Measurements from ENCODE around the gene IL4R.

Gene IL4R

GRCh38 chr16:27353853-27354252 lies 40.1 kb downstream of the IL4R start:
- H3K9me3 ChIP-seq: no peaks in the 10 kb centered on the region
- in situ Hi-C loops (cut with MboI; ENCODE audit: low sequenced_read_pairs): no loop called here
- H3K36me3 ChIP-seq (replicated peaks): no peaks in the 10 kb centered on the region; the same call in none of the 2 replicates
- DNase-seq (ENCODE audit: low spot score in 2 of 2): no peak
- no peak overlapping the region for H3K4me3 ChIP-seq
- H3K27me3 ChIP-seq (ENCODE audit: low read depth): no peaks in the 10 kb centered on the region
- no peaks in the 10 kb centered on the region for H3K4me1 ChIP-seq

DNA sequence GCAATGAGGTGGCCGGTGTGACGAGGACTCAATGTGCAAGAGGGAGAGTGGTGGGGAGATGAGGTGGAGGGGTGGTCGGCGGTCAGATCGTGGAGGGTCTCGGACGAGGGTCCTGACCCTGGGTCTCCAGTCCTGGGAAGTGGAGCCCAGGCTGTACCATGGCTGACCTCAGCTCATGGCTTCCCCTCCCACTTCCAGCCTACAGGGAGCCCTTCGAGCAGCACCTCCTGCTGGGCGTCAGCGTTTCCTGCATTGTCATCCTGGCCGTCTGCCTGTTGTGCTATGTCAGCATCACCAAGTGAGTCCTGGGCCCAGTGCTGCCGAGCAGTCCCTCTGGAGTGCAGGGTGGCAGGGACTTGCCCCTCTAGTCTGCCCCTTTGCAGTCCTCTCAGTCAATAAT lies 41.8 kb downstream of the IL4R start:
- H3K36me3 ChIP-seq (replicated peaks): no peaks in the 10 kb centered on the region; the same call in none of the 2 replicates
- in situ Hi-C loops (cut with MboI; ENCODE audit: low sequenced_read_pairs): no loop called here
- no peaks in the 10 kb centered on the region for H3K9me3 ChIP-seq
- no peaks in the 10 kb centered on the region for H3K4me1 ChIP-seq
- no peaks in the 10 kb centered on the region for H3K27me3 ChIP-seq (ENCODE audit: low read depth)
- DNase-seq (ENCODE audit: low spot score in 2 of 2): peak in 1 of 2 experiments; percentile 50
- no peak overlapping the region for H3K4me3 ChIP-seq

GRCh38 chr16:27356794-27357193 lies 43.0 kb downstream of the IL4R start:
- Histone ChIP-seq H3K27me3 (ENCODE audit: low read depth) (no peaks in the 10 kb centered on the region), H3K9me3 (no peaks in the 10 kb centered on the region), H3K36me3 (replicated peaks) (no peaks in the 10 kb centered on the region; the same call in none of the 2 replicates), H3K4me1 (no peaks in the 10 kb centered on the region), H3K4me3 (no peak overlapping the region)
- no peak for DNase-seq (ENCODE audit: low spot score in 2 of 2)
- in situ Hi-C loops (cut with MboI; ENCODE audit: low sequenced_read_pairs): no loop called here

- H3K9me3 ChIP-seq: no peaks in the 10 kb centered on the region
- H3K4me3 ChIP-seq: no peak overlapping the region
- no peaks in the 10 kb centered on the region for H3K27me3 ChIP-seq (ENCODE audit: low read depth)
- no peak for DNase-seq (ENCODE audit: low spot score in 2 of 2)
- no peaks in the 10 kb centered on the region for H3K4me1 ChIP-seq
- H3K36me3 ChIP-seq (replicated peaks): no peaks in the 10 kb centered on the region
- in situ Hi-C loops (cut with MboI; ENCODE audit: low sequenced_read_pairs): no loop called here
Measured at GRCh38 chr16:27359051-27359450, 45.3 kb downstream of the IL4R start.

DNA sequence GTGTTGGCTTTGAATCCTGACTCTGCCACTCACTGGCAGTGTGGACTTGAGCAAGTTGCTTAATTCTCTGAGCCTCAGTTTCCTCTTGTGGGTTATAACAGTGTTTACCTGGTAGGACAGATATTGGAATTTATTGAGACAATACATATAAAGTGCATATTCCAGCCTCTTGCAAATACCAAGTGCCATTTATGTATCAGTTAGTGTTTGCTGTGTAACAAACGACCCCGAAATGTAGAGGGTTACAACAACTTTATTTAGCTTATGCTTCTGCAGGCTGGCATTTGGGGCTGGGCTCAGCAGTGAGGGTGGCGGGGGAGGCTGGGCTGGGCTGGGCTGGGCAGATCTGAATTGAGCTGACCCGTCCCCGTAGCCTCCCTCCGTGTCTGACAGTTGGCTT lies 45.8 kb downstream of the IL4R start:
- Histone ChIP-seq H3K4me1 (no peaks in the 10 kb centered on the region), H3K27me3 (ENCODE audit: low read depth) (no peaks in the 10 kb centered on the region), H3K36me3 (replicated peaks) (no peaks in the 10 kb centered on the region), H3K9me3 (no peaks in the 10 kb centered on the region), H3K4me3 (no peak overlapping the region)
- no peak for DNase-seq (ENCODE audit: low spot score in 2 of 2)
- in situ Hi-C loops (cut with MboI; ENCODE audit: low sequenced_read_pairs): no loop called here

GRCh38 chr16:27361987-27362386 lies 48.2 kb downstream of the IL4R start:
- no peak for DNase-seq (ENCODE audit: low spot score in 2 of 2)
- no peaks in the 10 kb centered on the region for H3K36me3 ChIP-seq (replicated peaks)
- in situ Hi-C loops (cut with MboI; ENCODE audit: low sequenced_read_pairs): no loop called here
- no peaks in the 10 kb centered on the region for H3K9me3 ChIP-seq
- no peaks in the 10 kb centered on the region for H3K27me3 ChIP-seq (ENCODE audit: low read depth)
- no peak overlapping the region for H3K4me3 ChIP-seq
- no peaks in the 10 kb centered on the region for H3K4me1 ChIP-seq

DNA sequence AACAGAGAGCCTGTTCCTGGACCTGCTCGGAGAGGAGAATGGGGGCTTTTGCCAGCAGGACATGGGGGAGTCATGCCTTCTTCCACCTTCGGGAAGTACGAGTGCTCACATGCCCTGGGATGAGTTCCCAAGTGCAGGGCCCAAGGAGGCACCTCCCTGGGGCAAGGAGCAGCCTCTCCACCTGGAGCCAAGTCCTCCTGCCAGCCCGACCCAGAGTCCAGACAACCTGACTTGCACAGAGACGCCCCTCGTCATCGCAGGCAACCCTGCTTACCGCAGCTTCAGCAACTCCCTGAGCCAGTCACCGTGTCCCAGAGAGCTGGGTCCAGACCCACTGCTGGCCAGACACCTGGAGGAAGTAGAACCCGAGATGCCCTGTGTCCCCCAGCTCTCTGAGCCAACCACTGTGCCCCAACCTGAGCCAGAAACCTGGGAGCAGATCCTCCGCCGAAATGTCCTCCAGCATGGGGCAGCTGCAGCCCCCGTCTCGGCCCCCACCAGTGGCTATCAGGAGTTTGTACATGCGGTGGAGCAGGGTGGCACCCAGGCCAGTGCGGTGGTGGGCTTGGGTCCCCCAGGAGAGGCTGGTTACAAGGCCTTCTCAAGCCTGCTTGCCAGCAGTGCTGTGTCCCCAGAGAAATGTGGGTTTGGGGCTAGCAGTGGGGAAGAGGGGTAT lies 48.9 kb downstream of the IL4R start:
- no peak for DNase-seq (ENCODE audit: low spot score in 2 of 2)
- Histone ChIP-seq H3K36me3 (replicated peaks) (no peaks in the 10 kb centered on the region), H3K9me3 (no peaks in the 10 kb centered on the region), H3K27me3 (ENCODE audit: low read depth) (no peaks in the 10 kb centered on the region), H3K4me3 (no peak overlapping the region), H3K4me1 (no peaks in the 10 kb centered on the region)
- in situ Hi-C loops (cut with MboI; ENCODE audit: low sequenced_read_pairs): no loop called here

- no peak for DNase-seq (ENCODE audit: low spot score in 2 of 2)
Measured at GRCh38 chr16:27363246-27363632, 49.5 kb downstream of the IL4R start.

DNA sequence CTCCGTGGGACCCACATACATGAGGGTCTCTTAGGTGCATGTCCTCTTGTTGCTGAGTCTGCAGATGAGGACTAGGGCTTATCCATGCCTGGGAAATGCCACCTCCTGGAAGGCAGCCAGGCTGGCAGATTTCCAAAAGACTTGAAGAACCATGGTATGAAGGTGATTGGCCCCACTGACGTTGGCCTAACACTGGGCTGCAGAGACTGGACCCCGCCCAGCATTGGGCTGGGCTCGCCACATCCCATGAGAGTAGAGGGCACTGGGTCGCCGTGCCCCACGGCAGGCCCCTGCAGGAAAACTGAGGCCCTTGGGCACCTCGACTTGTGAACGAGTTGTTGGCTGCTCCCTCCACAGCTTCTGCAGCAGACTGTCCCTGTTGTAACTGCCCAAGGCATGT lies 50.0 kb downstream of the IL4R start:
- in situ Hi-C loops (cut with MboI; ENCODE audit: low sequenced_read_pairs): no loop called here
- Histone ChIP-seq H3K27me3 (ENCODE audit: low read depth) (no peaks in the 10 kb centered on the region), H3K4me1 (no peaks in the 10 kb centered on the region), H3K9me3 (no peaks in the 10 kb centered on the region), H3K4me3 (no peak overlapping the region), H3K36me3 (replicated peaks) (no peaks in the 10 kb centered on the region)
- no peak for DNase-seq (ENCODE audit: low spot score in 2 of 2)

More at GRCh38 chr16:27363246-27363632, 49.5 kb downstream of the IL4R start:
- in situ Hi-C loops (cut with MboI; ENCODE audit: low sequenced_read_pairs): no loop called here
- no peaks in the 10 kb centered on the region for H3K36me3 ChIP-seq (replicated peaks)
- H3K27me3 ChIP-seq (ENCODE audit: low read depth): no peaks in the 10 kb centered on the region
- H3K4me3 ChIP-seq: no peak overlapping the region
- no peaks in the 10 kb centered on the region for H3K9me3 ChIP-seq
- no peaks in the 10 kb centered on the region for H3K4me1 ChIP-seq

DNA sequence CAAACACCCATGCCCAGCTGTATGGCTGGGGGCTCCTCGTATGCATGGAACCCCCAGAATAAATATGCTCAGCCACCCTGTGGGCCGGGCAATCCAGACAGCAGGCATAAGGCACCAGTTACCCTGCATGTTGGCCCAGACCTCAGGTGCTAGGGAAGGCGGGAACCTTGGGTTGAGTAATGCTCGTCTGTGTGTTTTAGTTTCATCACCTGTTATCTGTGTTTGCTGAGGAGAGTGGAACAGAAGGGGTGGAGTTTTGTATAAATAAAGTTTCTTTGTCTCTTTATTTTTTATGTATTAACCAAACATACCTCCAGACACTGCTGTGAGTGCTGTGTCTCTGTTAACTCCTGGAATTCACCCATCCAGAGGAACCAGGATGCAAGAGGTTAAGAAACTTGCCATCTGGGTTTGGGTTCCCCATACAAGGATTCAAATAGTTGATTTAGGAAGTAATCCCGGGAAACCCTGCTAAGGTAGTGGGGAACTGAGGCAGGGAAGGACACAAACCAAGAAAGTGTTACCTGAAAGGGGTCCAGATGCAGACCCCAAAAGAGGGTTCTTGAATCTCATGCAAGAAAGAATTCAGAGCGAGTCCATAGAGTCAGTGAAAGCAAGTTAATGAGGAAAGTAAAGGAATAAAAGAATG lies 50.8 kb downstream of the IL4R start:
- DNase-seq (ENCODE audit: low spot score in 2 of 2): no peak
- in situ Hi-C loops (cut with MboI; ENCODE audit: low sequenced_read_pairs): no loop called here
- Histone ChIP-seq H3K27me3 (ENCODE audit: low read depth) (no peaks in the 10 kb centered on the region), H3K9me3 (no peaks in the 10 kb centered on the region), H3K4me1 (no peaks in the 10 kb centered on the region), H3K36me3 (replicated peaks) (no peaks in the 10 kb centered on the region), H3K4me3 (no peak overlapping the region)

GRCh38 chr16:27365142-27366089 lies 51.6 kb downstream of the IL4R start:
- Histone ChIP-seq H3K36me3 (replicated peaks) (no peaks in the 10 kb centered on the region), H3K4me1 (no peaks in the 10 kb centered on the region), H3K27me3 (ENCODE audit: low read depth) (no peaks in the 10 kb centered on the region), H3K4me3 (no peak overlapping the region), H3K9me3 (no peaks in the 10 kb centered on the region)
- in situ Hi-C loops (cut with MboI; ENCODE audit: low sequenced_read_pairs): no loop called here
- no peak for DNase-seq (ENCODE audit: low spot score in 2 of 2)

GRCh38 chr16:27366687-27367460 lies 53.1 kb downstream of the IL4R start:
- Histone ChIP-seq H3K9me3 (no peaks in the 10 kb centered on the region), H3K36me3 (replicated peaks) (no peaks in the 10 kb centered on the region), H3K27me3 (ENCODE audit: low read depth) (no peaks in the 10 kb centered on the region), H3K4me3 (no peak overlapping the region), H3K4me1 (no peaks in the 10 kb centered on the region)
- in situ Hi-C loops (cut with MboI; ENCODE audit: low sequenced_read_pairs): no loop called here
- DNase-seq (ENCODE audit: low spot score in 2 of 2): no peak

All from HAP-1 (cell line).